Tibial nerve (tissue), 4 donors: ENCODE data around the gene TAF1L. TPM values are rescaled to one million over a fixed set of nuclear protein-coding genes. Genes with fewer than 3 reads are reported as not detected.

ENCODE experiments used
- DNase-seq, 2 donors: peaks; one replicate each; pipeline ENCODE4 v3.0.0-alpha.2; 2019; ENCODE audit warnings: low spot score in 2 of 2
- H3K27ac ChIP-seq, 4 donors: fragments of 200-600 bp; sonication (generic) in 3 of 4; one replicate each; pipeline ENCODE4 v1.5.1; 2017 to 2019; ENCODE audit warnings: mild to moderate bottlenecking in 1 of 4
- H3K27me3 ChIP-seq, 2 donors: fragments of 200-600 bp; sonication (generic) in 1 of 2; one replicate each; pipeline versions ENCODE4 v1.5.1 to v1.6.0; 2017 to 2019
- H3K36me3 ChIP-seq, 3 donors: fragments of 200-600 bp; sonication (generic); one replicate each; pipeline ENCODE4 v1.5.1; 2018 to 2019
- H3K4me1 ChIP-seq, 4 donors: fragments of 200-600 bp; sonication (generic) in 3 of 4; one replicate each; pipeline ENCODE4 v1.5.1; 2017 to 2019
- H3K4me3 ChIP-seq, 4 donors: fragments of 200-600 bp; sonication (generic) in 3 of 4; one replicate each; pipeline ENCODE4 v1.5.1; 2017 to 2019; ENCODE audit warnings: mild to moderate bottlenecking in 1 of 4, moderate library complexity in 1 of 4
- H3K9me3 ChIP-seq, 4 donors: fragments of 200-600 bp; sonication (generic) in 3 of 4; one replicate each; pipeline ENCODE4 v1.5.1; 2017 to 2019
- CTCF ChIP-seq, 5 experiments: fragments of 200-600 bp in 3 of 5; fragments of 450-650 bp in 2 of 5; sonication (generic) in 3 of 5; IDR thresholded peaks; one replicate each; pipeline ENCODE4 v1.5.1; 2016 to 2019; ENCODE audit warnings: antibody characterized with exemption in 5 of 5, mild to moderate bottlenecking in 3 of 5, moderate library complexity in 2 of 5
- EP300 ChIP-seq, 2 donors: sonication (generic); formaldehyde crosslinking; IDR thresholded peaks; one replicate each; pipeline ENCODE4 v1.6.1; 2017; ENCODE audit warnings: antibody characterized with exemption in 2 of 2, mild to moderate bottlenecking in 1 of 2
- POLR2A ChIP-seq, 2 donors: fragments of 450-650 bp; IDR thresholded peaks; one replicate each; pipeline ENCODE4 v1.6.1; 2017; ENCODE audit warnings: antibody characterized with exemption in 2 of 2, mild to moderate bottlenecking in 2 of 2, moderate library complexity in 2 of 2
- WGBS, 2 donors: methylation state at CpG; one replicate each; pipeline ENCODE4 v1.1.5; 2018; 5-methylcytosine and 5-hydroxymethylcytosine counted together
- total RNA-seq, 4 donors: library from RNA; depleted of rRNA; stranded (reverse); fragments of >200 nt; gene quantifications; one replicate each; pipeline ENCODE4 v1.1.0, GENCODE V29; 2016

The TAF1L gene
- total RNA-seq, 4 donors from 2014 or later, result under 0.01 to 0.21 TPM; not detected in 2

GRCh38 chr9:32631991-32632390 is 3.5 kb downstream of the TAF1L start:
- WGBS, 2 donors, result 87 to 89% methylated on average over 9 of the region's 9 CpGs
- no peak for DNase-seq
- Histone ChIP-seq H3K4me1 (no peaks in the 10 kb centered on the region), H3K9me3 (peaks cover 0 to 12% (median 0%) of the 10 kb centered on the region in 4 donors), H3K36me3 (no peaks in the 10 kb centered on the region), H3K27me3 (no peaks in the 10 kb centered on the region), H3K27ac (no peak overlapping the region), H3K4me3 (no peak overlapping the region)
- TF ChIP-seq CTCF (IDR thresholded peaks at IDR 0.05) (no peak), POLR2A (IDR thresholded peaks at IDR 0.05) (no peak), EP300 (IDR thresholded peaks at IDR 0.05) (no peak)

- DNase-seq, result no peak
- Histone ChIP-seq H3K27me3 (no peaks in the 10 kb centered on the region), H3K4me1 (no peaks in the 10 kb centered on the region), H3K27ac (no peak overlapping the region), H3K36me3 (no peaks in the 10 kb centered on the region), H3K9me3 (peaks cover 0 to 6% (median 0%) of the 10 kb centered on the region in 4 donors), H3K4me3 (no peak overlapping the region)
- no peak for TF ChIP-seq EP300 (IDR thresholded peaks at IDR 0.05)
- TF ChIP-seq CTCF (IDR thresholded peaks at IDR 0.05), result no peak
- no peak for TF ChIP-seq POLR2A (IDR thresholded peaks at IDR 0.05)
These were observed 8.0 kb downstream of the TAF1L start for GRCh38 chr9:32627394-32627954.

GRCh38 chr9:32625320-32625719 is 10.1 kb downstream of the TAF1L start:
- no peak for DNase-seq
- H3K4me1 ChIP-seq, result no peaks in the 10 kb centered on the region
- WGBS, 2 donors, result 90 to 93% methylated on average over 2 of the region's 2 CpGs
- H3K9me3 ChIP-seq, result peaks cover 0 to 6% (median 0%) of the 10 kb centered on the region in 4 donors
- H3K4me3 ChIP-seq, result no peak overlapping the region
- H3K27me3 ChIP-seq, result no peaks in the 10 kb centered on the region
- TF ChIP-seq POLR2A (IDR thresholded peaks at IDR 0.05) (no peak), EP300 (IDR thresholded peaks at IDR 0.05) (no peak), CTCF (IDR thresholded peaks at IDR 0.05) (no peak)
- H3K27ac ChIP-seq, result no peak overlapping the region
- H3K36me3 ChIP-seq, result no peaks in the 10 kb centered on the region

- no peak for TF ChIP-seq CTCF (IDR thresholded peaks at IDR 0.05)
- TF ChIP-seq EP300 (IDR thresholded peaks at IDR 0.05), result no peak
- TF ChIP-seq POLR2A (IDR thresholded peaks at IDR 0.05), result no peak
- H3K27me3 ChIP-seq, result no peaks in the 10 kb centered on the region
- no peaks in the 10 kb centered on the region for H3K36me3 ChIP-seq
- DNase-seq, result no peak
- 78 to 83% methylated on average over 1 of the region's 1 CpG for WGBS, 2 donors
- H3K4me3 ChIP-seq, result no peak overlapping the region
- no peaks in the 10 kb centered on the region for H3K4me1 ChIP-seq
- H3K27ac ChIP-seq, result no peak overlapping the region
- no peaks in the 10 kb centered on the region for H3K9me3 ChIP-seq
These were observed 12.5 kb downstream of the TAF1L start for GRCh38 chr9:32622948-32623347.

GRCh38 chr9:32618261-32618660 is 17.2 kb downstream of the TAF1L start:
- Histone ChIP-seq H3K9me3 (no peaks in the 10 kb centered on the region), H3K4me1 (no peaks in the 10 kb centered on the region), H3K27ac (no peak overlapping the region), H3K4me3 (no peak overlapping the region), H3K27me3 (no peaks in the 10 kb centered on the region), H3K36me3 (no peaks in the 10 kb centered on the region)
- TF ChIP-seq POLR2A (IDR thresholded peaks at IDR 0.05) (no peak), EP300 (IDR thresholded peaks at IDR 0.05) (no peak), CTCF (IDR thresholded peaks at IDR 0.05) (no peak)
- DNase-seq, result no peak
- 64 to 69% methylated on average over 5 of the region's 5 CpGs for WGBS, 2 donors
